ENCODE measurements around the gene NT5E. TPM values are rescaled to one million over a fixed set of nuclear protein-coding genes. Genes with fewer than 3 reads are reported as not detected.

NT5E gene
- total RNA-seq, 2 experiments from 2014 or later: 2.7 to 3.3 TPM

- Mint-ChIP-seq H3K36me3 (ENCODE audit: low read depth) (no peaks in the 10 kb centered on the region), H3K27ac (peak overlapping the region; percentile 49), H3K27me3 (no peaks in the 10 kb centered on the region), H3K9me3 (no peaks in the 10 kb centered on the region), H3K4me1 (ENCODE audit: low read depth) (peaks cover 60% of the 10 kb centered on the region), H3K4me3 (peak overlapping the region; percentile 3)
- peak in 8 of 14 experiments; percentile 8 to 71 (median 18) for DNase-seq
- peak; percentile 67 for ATAC-seq (ENCODE audit: poor library complexity)
- Histone ChIP-seq H3K27ac (ENCODE audit: low read depth in 1 of 2, low read length in 2 of 2) (peak overlapping the region in 1 of 2 donors; percentile 0), H3K36me3 (ENCODE audit: insufficient read depth, low read length) (no peaks in the 10 kb centered on the region), H3K27me3 (ENCODE audit: control insufficient read depth in 1 of 2, insufficient read depth in 2 of 2, low read length in 2 of 2) (peaks cover 0 to 4% of the 10 kb centered on the region in 2 experiments), H3K9me3 (ENCODE audit: control insufficient read depth in 1 of 2, insufficient read depth in 1 of 2, low read length in 2 of 2) (no peaks in the 10 kb centered on the region), H3K4me3 (ENCODE audit: low read length) (no peak overlapping the region), H3K4me1 (ENCODE audit: insufficient read depth, low read length) (peaks cover 56% of the 10 kb centered on the region)
- CTCF ChIA-PET: interaction anchor here (1.3 kb wide), 1 partner anchor 22 kb away, joined by 4 read pairs; no protein-coding TSS in a partner anchor
- intact Hi-C loops (cut with DNase I, micrococcal nuclease): loop anchor here in 1 of 2 experiments (1.0 kb wide), 1 partner anchor 10 kb away; no protein-coding TSS in a partner anchor
- no peak for TF ChIP-seq CTCF (IDR thresholded peaks at IDR 0.05)
- POLR2A ChIA-PET: interaction anchor here (0.8 to 5.4 kb wide), 2 partner anchors 11 to 22 kb away, joined by 3 to 37 read pairs; partner anchors contain the start of gene NT5E
Observed at GRCh38 chr6:85460921-85461797, 11.3 kb downstream of the NT5E start.

- Histone ChIP-seq H3K4me3 (ENCODE audit: low read length) (no peak overlapping the region), H3K36me3 (ENCODE audit: insufficient read depth, low read length) (no peaks in the 10 kb centered on the region), H3K27ac (ENCODE audit: low read depth in 1 of 2, low read length in 2 of 2) (peak overlapping the region in 1 of 2 donors; percentile 0), H3K9me3 (ENCODE audit: control insufficient read depth in 1 of 2, insufficient read depth in 1 of 2, low read length in 2 of 2) (no peaks in the 10 kb centered on the region), H3K4me1 (ENCODE audit: insufficient read depth, low read length) (peaks cover 57% of the 10 kb centered on the region), H3K27me3 (ENCODE audit: control insufficient read depth in 1 of 2, insufficient read depth in 2 of 2, low read length in 2 of 2) (peaks cover 0 to 1% of the 10 kb centered on the region in 2 experiments)
- CTCF ChIA-PET: interaction anchor here (1.3 kb wide), 1 partner anchor 21 kb away, joined by 4 read pairs; no protein-coding TSS in a partner anchor
- TF ChIP-seq CTCF (IDR thresholded peaks at IDR 0.05): no peak
- Mint-ChIP-seq H3K27me3 (no peaks in the 10 kb centered on the region), H3K27ac (peak overlapping the region; percentile 49), H3K9me3 (no peaks in the 10 kb centered on the region), H3K4me3 (no peak overlapping the region), H3K36me3 (ENCODE audit: low read depth) (no peaks in the 10 kb centered on the region), H3K4me1 (ENCODE audit: low read depth) (peaks cover 60% of the 10 kb centered on the region)
- intact Hi-C loops (cut with DNase I, micrococcal nuclease): loop anchor here in 1 of 2 experiments (1.0 kb wide), 1 partner anchor 10 kb away; no protein-coding TSS in a partner anchor
- DNase-seq: peak in 1 of 14 experiments; percentile 18
- POLR2A ChIA-PET: interaction anchor here (0.8 to 5.4 kb wide), 2 partner anchors 11 to 21 kb away, joined by 3 to 37 read pairs; partner anchors contain the start of gene NT5E
- ATAC-seq (ENCODE audit: poor library complexity): no peak
Observed at GRCh38 chr6:85461798-85462170, 11.9 kb downstream of the NT5E start.

DNA sequence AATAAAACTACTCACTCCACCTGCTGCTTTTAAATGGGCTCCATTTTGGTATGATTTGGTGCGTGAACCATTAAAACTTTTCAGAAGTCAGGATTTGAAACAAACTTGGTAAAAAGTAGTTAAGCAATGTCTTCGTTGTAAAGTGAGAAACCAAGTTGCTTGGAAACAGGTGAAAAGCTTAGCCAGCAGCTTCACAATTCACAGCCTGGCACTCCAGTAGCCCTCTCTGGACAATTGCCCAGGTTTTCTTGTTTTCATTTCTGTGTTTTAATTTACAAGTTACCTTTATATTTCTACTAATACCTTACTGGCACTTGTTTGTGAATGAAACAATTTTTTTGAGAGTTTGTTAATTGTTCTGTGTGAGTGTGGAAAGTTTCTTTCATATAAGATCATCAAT, 12.8 kb downstream of the NT5E start:
- no peak for TF ChIP-seq CTCF (IDR thresholded peaks at IDR 0.05)
- no peak for DNase-seq
- Mint-ChIP-seq H3K4me3 (no peak overlapping the region), H3K9me3 (no peaks in the 10 kb centered on the region), H3K27ac (peak overlapping the region; percentile 49), H3K27me3 (no peaks in the 10 kb centered on the region), H3K4me1 (ENCODE audit: low read depth) (peaks cover 60% of the 10 kb centered on the region), H3K36me3 (ENCODE audit: low read depth) (no peaks in the 10 kb centered on the region)
- CTCF ChIA-PET: no interaction called here
- Histone ChIP-seq H3K36me3 (ENCODE audit: insufficient read depth, low read length) (no peaks in the 10 kb centered on the region), H3K27ac (ENCODE audit: low read depth in 1 of 2, low read length in 2 of 2) (no peak overlapping the region), H3K27me3 (ENCODE audit: control insufficient read depth in 1 of 2, insufficient read depth in 2 of 2, low read length in 2 of 2) (no peaks in the 10 kb centered on the region), H3K9me3 (ENCODE audit: control insufficient read depth in 1 of 2, insufficient read depth in 1 of 2, low read length in 2 of 2) (no peaks in the 10 kb centered on the region), H3K4me1 (ENCODE audit: insufficient read depth, low read length) (peaks cover 52% of the 10 kb centered on the region), H3K4me3 (ENCODE audit: low read length) (no peak overlapping the region)
- intact Hi-C loops (cut with DNase I, micrococcal nuclease): no loop called here
- POLR2A ChIA-PET: interaction anchor here (0.7 to 5.4 kb wide), 2 partner anchors 12 kb away, joined by 3 to 37 read pairs; partner anchors contain the start of gene NT5E
- ATAC-seq (ENCODE audit: poor library complexity): no peak
